Amygdala (tissue), 56 donors: ENCODE results near the gene TRIM72.
A peak's percentile ranks its signal among the peaks of the same experiment; 100 is the strongest.
"Not testable (repeated sequence)": the region's sequence is repeated elsewhere in the genome, so short reads cannot be mapped to it uniquely, and the experiment has no call there.

Experiments
- DNase-seq, 56 donors: peaks; one replicate each; lab custom pipeline; 2025; lab: John Stamatoyannopoulos, UW

TRIM72 gene

GRCh38 chr16:31250782-31251384 lies 37.0 kb downstream of the TRIM72 start:
- no peak for DNase-seq

GRCh38 chr16:31251435-31251834 lies 37.5 kb downstream of the TRIM72 start:
- no peak for DNase-seq

- DNase-seq: peak in 7 of 56 donors; percentile 2 to 11 (median 5)
These were observed 39.7 kb downstream of the TRIM72 start for GRCh38 chr16:31253642-31254045.

GRCh38 chr16:31256466-31256865 lies 42.5 kb downstream of the TRIM72 start:
- DNase-seq: no peak

- no peak for DNase-seq
These were observed 44.4 kb downstream of the TRIM72 start for GRCh38 chr16:31258366-31258765.

- no peak for DNase-seq
These were observed 46.4 kb downstream of the TRIM72 start for GRCh38 chr16:31260136-31260931.

GRCh38 chr16:31262084-31262483 lies 48.2 kb downstream of the TRIM72 start:
- DNase-seq: no peak

GRCh38 chr16:31265329-31266245 lies 51.7 kb downstream of the TRIM72 start:
- DNase-seq: no peak

GRCh38 chr16:31267332-31268032 lies 53.6 kb downstream of the TRIM72 start:
- no peak for DNase-seq

GRCh38 chr16:31268033-31268365 lies 54.1 kb downstream of the TRIM72 start:
- DNase-seq: no peak

- DNase-seq: no peak
These were observed 55.0 kb downstream of the TRIM72 start for GRCh38 chr16:31268891-31269290.

- no peak for DNase-seq
These were observed 55.6 kb downstream of the TRIM72 start for GRCh38 chr16:31269541-31269940.

GRCh38 chr16:31269973-31270372 lies 56.1 kb downstream of the TRIM72 start:
- not testable (repeated sequence) for DNase-seq

- DNase-seq: no peak
These were observed 56.9 kb downstream of the TRIM72 start for GRCh38 chr16:31270795-31271194.

GRCh38 chr16:31271621-31272190 lies 57.8 kb downstream of the TRIM72 start:
- no peak for DNase-seq

GRCh38 chr16:31273187-31273586 lies 59.3 kb downstream of the TRIM72 start:
- DNase-seq: no peak

GRCh38 chr16:31273676-31274075 lies 59.8 kb downstream of the TRIM72 start:
- DNase-seq: no peak

GRCh38 chr16:31274831-31275816 lies 61.2 kb downstream of the TRIM72 start:
- DNase-seq: no peak

- DNase-seq: no peak
These were observed 62.7 kb downstream of the TRIM72 start for GRCh38 chr16:31276600-31276999.
